Mesenchymal stem cell (in vitro differentiated cells and primary cell): ENCODE results near the gene RANBP3.

Source experiments
- DNase-seq: peaks from one replicate; pipeline ENCODE4 v3.0.0-alpha.2; 2013
- H2AFZ ChIP-seq: one replicate; pipeline ENCODE4 v1.6.1; 2013; ENCODE audit warnings: low read depth, mild to moderate bottlenecking, control low read depth, inconsistent platforms, low read length, moderate library complexity
- H2AK5ac ChIP-seq: 2 replicates; pipeline ENCODE4 v1.6.1; 2013; ENCODE audit warnings: low read length, moderate library complexity, mild to moderate bottlenecking, inconsistent platforms; ENCODE audit not compliant: severe bottlenecking
- H2BK120ac ChIP-seq: one replicate; pipeline ENCODE4 v1.6.1; 2013; ENCODE audit warnings: low read depth, mild to moderate bottlenecking, inconsistent platforms, low read length, moderate library complexity
- H2BK12ac ChIP-seq, 2 experiments: one replicate each; pipeline ENCODE4 v1.6.1; 2013; ENCODE audit warnings: inconsistent platforms in 2 of 2, low read length in 2 of 2, mild to moderate bottlenecking in 2 of 2, moderate library complexity in 2 of 2, control low read depth in 1 of 2
- H2BK15ac ChIP-seq: one replicate; pipeline ENCODE4 v1.6.1; 2013; ENCODE audit warnings: mild to moderate bottlenecking, low read depth, inconsistent platforms; ENCODE audit not compliant: poor library complexity, severe bottlenecking
- H2BK5ac ChIP-seq: 2 replicates; pipeline ENCODE4 v1.6.1; 2013; ENCODE audit warnings: low read depth, mild to moderate bottlenecking, low read length, control low read depth, inconsistent platforms; ENCODE audit not compliant: poor library complexity, severe bottlenecking
- H3K14ac ChIP-seq, 2 experiments: one replicate each; pipeline ENCODE4 v1.6.1; 2013; ENCODE audit warnings: inconsistent platforms in 2 of 2, low read length in 2 of 2, control low read depth in 1 of 2, mild to moderate bottlenecking in 1 of 2, moderate library complexity in 1 of 2
- H3K18ac ChIP-seq, 2 experiments: one replicate each; pipeline ENCODE4 v1.6.1; 2013; ENCODE audit warnings: inconsistent platforms in 2 of 2, low read length in 2 of 2, control low read depth in 1 of 2, low read depth in 1 of 2, mild to moderate bottlenecking in 1 of 2
- H3K23ac ChIP-seq, 2 experiments: one replicate each; pipeline ENCODE4 v1.6.1; 2013; ENCODE audit warnings: inconsistent platforms in 2 of 2, low read length in 2 of 2, mild to moderate bottlenecking in 2 of 2, moderate library complexity in 2 of 2, control low read depth in 1 of 2
- H3K27ac ChIP-seq: 2 replicates; pipeline ENCODE4 v1.5.1; 2013; ENCODE audit warnings: mild to moderate bottlenecking, moderate library complexity, low read length, control low read depth, inconsistent platforms; ENCODE audit not compliant: poor library complexity, severe bottlenecking
- H3K27me3 ChIP-seq, 2 experiments: 2 replicates each; pipeline versions ENCODE4 v1.6.1 to v1.7.0; 2013; ENCODE audit warnings: low read length in 2 of 2, mild to moderate bottlenecking in 2 of 2, moderate library complexity in 2 of 2, control low read depth in 1 of 2, inconsistent platforms in 1 of 2; ENCODE audit not compliant: control insufficient read depth in 1 of 2, insufficient read depth in 1 of 2
- H3K36me3 ChIP-seq, 2 experiments: 2 replicates each; pipeline versions ENCODE4 v1.6.1 to v1.7.0; 2013; ENCODE audit warnings: low read length in 2 of 2, control low read depth in 1 of 2, inconsistent platforms in 1 of 2, low read depth in 1 of 2, mild to moderate bottlenecking in 1 of 2; ENCODE audit not compliant: insufficient read depth in 2 of 2, control insufficient read depth in 1 of 2
- H3K4ac ChIP-seq, 2 experiments: one replicate each; pipeline ENCODE4 v1.6.1; 2013; ENCODE audit warnings: inconsistent platforms in 2 of 2, low read length in 2 of 2, mild to moderate bottlenecking in 2 of 2, moderate library complexity in 2 of 2, control low read depth in 1 of 2, low read depth in 1 of 2
- H3K4me1 ChIP-seq: 2 replicates; pipeline ENCODE4 v1.6.1; 2013; ENCODE audit warnings: low read depth, low read length, control low read depth; ENCODE audit not compliant: control insufficient read depth, insufficient read depth
- H3K4me2 ChIP-seq: 2 replicates; pipeline ENCODE4 v1.6.1; 2013; ENCODE audit warnings: low read length, mild to moderate bottlenecking, inconsistent platforms; ENCODE audit not compliant: poor library complexity, severe bottlenecking
- H3K4me3 ChIP-seq, 2 experiments: 2 replicates each; pipeline versions ENCODE4 v1.5.1 to v1.7.0; 2013; ENCODE audit warnings: low read length in 2 of 2, mild to moderate bottlenecking in 2 of 2, control low read depth in 1 of 2, low read depth in 1 of 2; ENCODE audit not compliant: insufficient read depth in 1 of 2
- H3K79me1 ChIP-seq: replicated peaks from 2 replicates; pipeline ENCODE4 v1.6.1; 2013; ENCODE audit warnings: mild to moderate bottlenecking, control low read depth, low read length, inconsistent platforms; ENCODE audit not compliant: poor library complexity, severe bottlenecking
- H3K9ac ChIP-seq: 2 replicates; pipeline ENCODE4 v1.7.0; 2013; ENCODE audit warnings: mild to moderate bottlenecking, low read length, moderate library complexity
- H3K9me3 ChIP-seq: 2 replicates; pipeline ENCODE4 v1.7.0; 2013; ENCODE audit warnings: mild to moderate bottlenecking, low read length; ENCODE audit not compliant: control insufficient read depth
- H4K8ac ChIP-seq: one replicate; pipeline ENCODE4 v1.6.1; 2013; ENCODE audit warnings: inconsistent platforms, mild to moderate bottlenecking, low read length, moderate library complexity
- H4K91ac ChIP-seq: one replicate; pipeline ENCODE4 v1.6.1; 2013; ENCODE audit warnings: mild to moderate bottlenecking, low read length, inconsistent platforms
- WGBS: methylation state at CpG from one replicate; pipeline ENCODE4 v1.1.7; 2013; ENCODE audit warnings: mixed read lengths; 5-methylcytosine and 5-hydroxymethylcytosine counted together

Gene RANBP3

DNA sequence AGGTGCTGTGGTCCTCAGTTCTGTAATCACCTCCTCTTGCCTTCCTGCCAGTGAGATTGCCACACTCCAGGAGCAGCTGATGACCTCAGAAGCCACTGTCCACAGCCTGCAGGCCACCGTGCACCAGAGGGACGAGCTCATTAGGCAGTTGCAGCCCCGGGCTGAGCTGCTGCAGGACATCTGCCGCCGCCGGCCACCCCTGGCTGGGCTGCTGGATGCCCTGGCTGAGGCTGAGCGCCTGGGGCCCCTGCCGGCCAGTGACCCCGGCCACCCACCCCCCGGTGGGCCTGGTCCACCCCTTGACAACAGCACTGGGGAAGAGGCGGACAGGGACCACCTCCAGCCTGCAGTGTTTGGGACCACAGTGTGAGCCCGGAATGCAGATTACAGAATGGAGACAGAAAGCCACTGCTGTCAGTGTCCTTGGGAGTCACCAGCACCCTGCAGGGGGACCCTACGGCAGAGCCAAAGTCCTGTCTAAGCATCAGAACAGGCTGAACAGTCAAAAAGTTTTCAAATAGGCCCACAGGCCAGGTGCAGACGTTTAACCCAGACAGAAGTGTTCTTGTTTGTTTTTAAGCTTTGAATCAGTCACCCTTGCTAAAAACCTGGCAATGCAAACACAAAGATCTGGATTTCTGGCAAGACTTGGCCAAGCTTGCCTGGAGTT, 69.0 kb downstream of the RANBP3 start:
- Histone ChIP-seq H4K91ac (peak overlapping the region; percentile 28), H3K27me3 (no peaks in the 10 kb centered on the region), H2AK5ac (no peak overlapping the region), H2BK15ac (no peak overlapping the region), H3K79me1 (peaks cover 13% of the 10 kb centered on the region), H4K8ac (peak overlapping the region; percentile 9), H3K4ac (no peak overlapping the region), H3K4me2 (no peak overlapping the region), H3K23ac (no peak overlapping the region), H3K4me3 (peak overlapping the region in 1 of 2 experiments; percentile 3), H3K36me3 (peaks cover 14 to 29% of the 10 kb centered on the region in 2 experiments), H3K18ac (no peak overlapping the region), H3K9me3 (no peaks in the 10 kb centered on the region), H3K14ac (peak overlapping the region in 1 of 2 experiments; percentile 12), H3K4me1 (peaks cover 14% of the 10 kb centered on the region), H3K27ac (no peak overlapping the region), H3K9ac (no peak overlapping the region), H2BK5ac (no peak overlapping the region), H2BK120ac (no peak overlapping the region), H2AFZ (no peak overlapping the region), H2BK12ac (no peak overlapping the region)
- 83% methylated on average over 14 of the region's 14 CpGs for WGBS
- DNase-seq, result no peak

- Histone ChIP-seq H3K9me3 (no peaks in the 10 kb centered on the region), H3K79me1 (peaks cover 15% of the 10 kb centered on the region), H3K4me1 (peaks cover 18% of the 10 kb centered on the region), H2AFZ (no peak overlapping the region), H4K91ac (no peak overlapping the region), H3K36me3 (peaks cover 14 to 26% of the 10 kb centered on the region in 2 experiments), H2BK120ac (no peak overlapping the region), H3K23ac (no peak overlapping the region), H3K4me2 (no peak overlapping the region), H3K4me3 (no peak overlapping the region), H3K18ac (no peak overlapping the region), H3K9ac (no peak overlapping the region), H3K14ac (no peak overlapping the region), H3K4ac (no peak overlapping the region), H4K8ac (no peak overlapping the region), H2AK5ac (no peak overlapping the region), H2BK15ac (no peak overlapping the region), H2BK5ac (no peak overlapping the region), H3K27me3 (no peaks in the 10 kb centered on the region), H3K27ac (no peak overlapping the region), H2BK12ac (no peak overlapping the region)
- no peak for DNase-seq
- 22% methylated on average over 1 of the region's 5 CpGs for WGBS
Measured at GRCh38 chr19:5907241-5907640, 70.7 kb downstream of the RANBP3 start.

DNA sequence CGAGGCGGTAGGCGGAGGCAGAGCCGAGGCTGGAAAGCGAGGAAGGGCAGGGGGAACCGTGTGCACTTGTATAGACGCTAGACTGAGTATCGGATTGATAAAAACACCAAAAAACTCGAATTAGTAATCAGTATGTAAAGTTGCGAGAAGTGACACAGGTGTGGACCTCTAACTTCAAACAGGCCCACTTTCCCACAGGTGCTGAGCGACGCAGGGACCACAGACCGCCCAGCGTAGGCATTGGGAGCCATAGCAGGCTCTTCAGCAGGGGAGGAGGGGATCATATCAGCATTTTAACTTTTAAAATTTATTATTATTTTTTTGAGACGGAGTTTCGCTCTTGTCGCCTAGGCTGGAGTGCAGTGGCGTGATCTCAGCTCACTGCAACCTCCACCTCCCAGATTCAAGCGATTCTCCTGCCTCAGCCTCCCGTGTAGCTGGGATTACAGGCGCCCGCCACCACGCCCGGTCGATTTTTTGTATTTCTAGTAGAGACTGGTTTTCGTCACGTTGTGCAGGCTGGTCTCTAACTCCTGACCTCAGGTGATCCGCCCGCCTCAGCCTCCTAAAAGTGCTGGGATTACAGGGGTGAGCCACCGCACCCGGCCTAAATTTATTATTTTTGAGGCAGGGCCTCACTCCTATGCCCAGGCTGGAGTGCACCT, 72.7 kb downstream of the RANBP3 start:
- no peaks in the 10 kb centered on the region for H3K27me3 ChIP-seq
- H2BK12ac ChIP-seq, result peak overlapping the region in 1 of 2 experiments; percentile 18
- peak overlapping the region; percentile 91 for H3K9ac ChIP-seq
- no peak overlapping the region for H2BK15ac ChIP-seq
- peak overlapping the region; percentile 93 to 100 for H3K4me3 ChIP-seq
- WGBS, result 61% methylated on average over 30 of the region's 31 CpGs
- no peak overlapping the region for H4K91ac ChIP-seq
- H2AFZ ChIP-seq, result peak overlapping the region; percentile 99
- DNase-seq, result no peak
- H4K8ac ChIP-seq, result peak overlapping the region; percentile 14
- H2AK5ac ChIP-seq, result no peak overlapping the region
- peak overlapping the region; percentile 88 for H3K4me2 ChIP-seq
- H3K18ac ChIP-seq, result peak overlapping the region; percentile 14 to 82
- no peaks in the 10 kb centered on the region for H3K9me3 ChIP-seq
- peaks cover 22% of the 10 kb centered on the region for H3K4me1 ChIP-seq
- peak overlapping the region in 1 of 2 experiments; percentile 98 for H3K14ac ChIP-seq
- H3K79me1 ChIP-seq, result peaks cover 18% of the 10 kb centered on the region
- no peak overlapping the region for H3K27ac ChIP-seq
- H3K36me3 ChIP-seq, result peaks cover 23 to 26% of the 10 kb centered on the region in 2 experiments
- H2BK120ac ChIP-seq, result no peak overlapping the region
- peak overlapping the region in 1 of 2 experiments; percentile 89 for H3K23ac ChIP-seq
- H3K4ac ChIP-seq, result peak overlapping the region in 1 of 2 experiments; percentile 83
- H2BK5ac ChIP-seq, result no peak overlapping the region
